HuH-7.5 (cell line): ENCODE results near the gene ANK3.
"Not testable (repeated sequence)": the region's sequence is repeated elsewhere in the genome, so short reads cannot be mapped to it uniquely, and the experiment has no call there.

Source experiments
- DNase-seq: peaks from one replicate; pipeline ENCODE4 v3.0.0; 2011; ENCODE audit warnings: low spot score

The ANK3 gene

GRCh38 chr10:60304829-60305379 is 84.8 kb downstream of the ANK3 start:
- DNase-seq = no peak

GRCh38 chr10:60303778-60304177 is 85.9 kb downstream of the ANK3 start:
- no peak for DNase-seq

- no peak for DNase-seq
These were observed 89.5 kb downstream of the ANK3 start for GRCh38 chr10:60299961-60300883.

GRCh38 chr10:60299390-60299778 is 90.3 kb downstream of the ANK3 start:
- DNase-seq = no peak

- no peak for DNase-seq
These were observed 91.0 kb downstream of the ANK3 start for GRCh38 chr10:60298408-60299389.

GRCh38 chr10:60296073-60296472 is 93.6 kb downstream of the ANK3 start:
- no peak for DNase-seq

GRCh38 chr10:60295028-60295937 is 94.4 kb downstream of the ANK3 start:
- no peak for DNase-seq

- DNase-seq = no peak
These were observed 96.0 kb downstream of the ANK3 start for GRCh38 chr10:60293581-60294175.

GRCh38 chr10:60292998-60293397 is 96.7 kb downstream of the ANK3 start:
- DNase-seq = no peak

- not testable (repeated sequence) for DNase-seq
These were observed 97.1 kb downstream of the ANK3 start for GRCh38 chr10:60292536-60292935.

- DNase-seq = no peak
These were observed 98.2 kb downstream of the ANK3 start for GRCh38 chr10:60291344-60291930.

- no peak for DNase-seq
These were observed 99.1 kb downstream of the ANK3 start for GRCh38 chr10:60290558-60290957.

- DNase-seq = no peak
These were observed 99.9 kb downstream of the ANK3 start for GRCh38 chr10:60289800-60290199.

- DNase-seq = no peak
These were observed 101.4 kb downstream of the ANK3 start for GRCh38 chr10:60288256-60288655.

GRCh38 chr10:60286559-60286958 is 103.1 kb downstream of the ANK3 start:
- DNase-seq = no peak

GRCh38 chr10:60283397-60283796 is 106.3 kb downstream of the ANK3 start:
- no peak for DNase-seq

GRCh38 chr10:60282771-60283353 is 106.8 kb downstream of the ANK3 start:
- no peak for DNase-seq

- no peak for DNase-seq
These were observed 107.8 kb downstream of the ANK3 start for GRCh38 chr10:60281792-60282353.

GRCh38 chr10:60281331-60281730 is 108.3 kb downstream of the ANK3 start:
- no peak for DNase-seq

GRCh38 chr10:60280475-60280874 is 109.2 kb downstream of the ANK3 start:
- no peak for DNase-seq
